ENCODE results near the gene GPR108. TPM values are rescaled to one million over a fixed set of nuclear protein-coding genes. Genes with fewer than 3 reads are reported as not detected.

Gene GPR108
- total and polyA plus RNA-seq, 2 of the 13 experiments (the other 11 are each of a cell fraction or from before 2014, with no cell fraction given) = 36.4 to 63.0 TPM

DNA sequence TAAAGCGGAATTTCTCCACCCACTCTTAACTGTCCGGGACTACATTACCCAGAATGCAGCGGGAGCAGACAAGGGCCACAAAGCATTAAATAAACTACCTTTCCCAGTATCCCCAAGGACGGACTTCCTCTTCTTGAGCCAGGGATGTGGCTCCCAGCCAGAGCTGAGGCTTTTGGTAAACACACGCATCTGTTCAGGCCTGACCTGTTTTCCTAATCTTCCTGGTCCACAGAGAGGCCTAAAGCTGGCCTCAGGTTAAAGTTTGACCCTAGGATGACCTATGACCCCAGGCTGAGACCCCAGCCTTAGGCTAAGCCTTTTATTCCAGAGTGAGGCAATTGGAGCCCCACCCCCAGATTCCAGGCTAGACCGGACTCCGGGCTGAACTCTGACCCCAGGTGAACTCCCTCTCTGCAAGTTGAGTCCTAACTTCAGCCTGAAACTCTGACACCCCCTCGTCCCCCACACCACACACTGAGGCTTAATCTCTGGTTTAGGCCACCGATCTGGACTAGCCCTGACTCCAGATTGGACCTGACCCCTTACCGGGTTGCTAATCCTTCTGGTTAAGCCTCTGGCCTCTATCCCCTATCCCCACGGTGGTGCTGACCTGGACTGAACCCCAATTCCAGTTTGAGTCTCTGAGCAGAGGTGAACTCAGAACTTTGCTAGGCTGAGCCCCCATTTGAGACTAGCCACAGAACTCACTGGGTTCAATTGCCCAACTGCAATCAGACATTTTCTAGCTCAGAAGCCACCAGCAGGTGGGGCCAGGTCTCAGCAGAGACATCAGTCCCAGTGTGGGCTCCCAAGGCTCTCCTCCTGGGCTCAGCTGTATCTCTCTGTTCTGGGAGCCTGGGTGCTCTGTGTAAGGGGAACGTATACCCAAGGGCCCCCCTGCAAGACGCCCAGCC lies 750 bp upstream of the GPR108 start (continued):
- TF ChIP-seq, protein P1, sequence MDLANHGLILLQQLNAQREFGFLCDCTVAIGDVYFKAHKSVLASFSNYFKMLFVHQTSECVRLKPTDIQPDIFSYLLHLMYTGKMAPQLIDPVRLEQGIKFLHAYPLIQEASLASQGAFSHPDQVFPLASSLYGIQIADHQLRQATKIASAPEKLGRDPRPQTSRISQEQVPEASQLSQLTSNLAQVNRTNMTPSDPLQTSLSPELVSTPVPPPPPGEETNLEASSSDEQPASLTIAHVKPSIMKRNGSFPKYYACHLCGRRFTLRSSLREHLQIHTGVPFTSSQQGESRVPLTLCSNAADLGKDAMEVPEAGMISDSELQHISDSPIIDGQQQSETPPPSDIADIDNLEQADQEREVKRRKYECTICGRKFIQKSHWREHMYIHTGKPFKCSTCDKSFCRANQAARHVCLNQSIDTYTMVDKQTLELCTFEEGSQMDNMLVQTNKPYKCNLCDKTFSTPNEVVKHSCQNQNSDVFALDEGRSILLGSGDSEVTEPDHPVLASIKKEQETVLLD (CRISPR knock-in tag; IDR thresholded peaks at IDR 0.05; ENCODE audit: low read depth) = no peak
- TF ChIP-seq ZNF101 (CRISPR knock-in tag; IDR thresholded peaks at IDR 0.05; ENCODE audit: borderline replicate concordance, low read depth) (no peak), ZNF773 (CRISPR knock-in tag; IDR thresholded peaks at IDR 0.05; ENCODE audit: borderline replicate concordance) (no peak), SATB2 (CRISPR knock-in tag; IDR thresholded peaks at IDR 0.05) (no peak), NFIB (CRISPR knock-in tag; IDR thresholded peaks at IDR 0.05; ENCODE audit: borderline replicate concordance) (no peak), STAT5B (CRISPR knock-in tag; IDR thresholded peaks at IDR 0.05) (no peak), ZNF570 (CRISPR knock-in tag; IDR thresholded peaks at IDR 0.05; ENCODE audit: borderline replicate concordance) (no peak), ZNF761 (CRISPR knock-in tag; conservative IDR thresholded peaks at IDR 0.05) (no peak), STAG1 (CRISPR knock-in tag; IDR thresholded peaks at IDR 0.05) (peak; percentile 83), AGO2 (optimal IDR thresholded peaks at IDR 0.05; ENCODE audit: low read depth, low read length) (no peak), ZNF253 (CRISPR knock-in tag; IDR thresholded peaks at IDR 0.05; ENCODE audit: borderline replicate concordance) (no peak), KDM2A (CRISPR knock-in tag; IDR thresholded peaks at IDR 0.05; ENCODE audit: borderline replicate concordance, low read depth) (no peak), MYC (CRISPR knock-in tag; IDR thresholded peaks at IDR 0.05; ENCODE audit: borderline replicate concordance) (peak; percentile 39; the same call in 1 of the 2 replicates), SETDB1 (CRISPR knock-in tag; IDR thresholded peaks at IDR 0.05; ENCODE audit: borderline replicate concordance) (no peak), MYNN (CRISPR knock-in tag; IDR thresholded peaks at IDR 0.05; ENCODE audit: low read depth) (0 out of 2 replicates have a peak, but pooled peaks have one; percentile 41), FOSL1 (CRISPR knock-in tag; IDR thresholded peaks at IDR 0.05; ENCODE audit: borderline replicate concordance) (no peak), ZNF724P (CRISPR knock-in tag; IDR thresholded peaks at IDR 0.05; ENCODE audit: borderline replicate concordance) (no peak), HNRNPH1 (optimal IDR thresholded peaks at IDR 0.05; ENCODE audit: low read depth, low read length) (no peak)
- TF ChIP-seq, protein P2, sequence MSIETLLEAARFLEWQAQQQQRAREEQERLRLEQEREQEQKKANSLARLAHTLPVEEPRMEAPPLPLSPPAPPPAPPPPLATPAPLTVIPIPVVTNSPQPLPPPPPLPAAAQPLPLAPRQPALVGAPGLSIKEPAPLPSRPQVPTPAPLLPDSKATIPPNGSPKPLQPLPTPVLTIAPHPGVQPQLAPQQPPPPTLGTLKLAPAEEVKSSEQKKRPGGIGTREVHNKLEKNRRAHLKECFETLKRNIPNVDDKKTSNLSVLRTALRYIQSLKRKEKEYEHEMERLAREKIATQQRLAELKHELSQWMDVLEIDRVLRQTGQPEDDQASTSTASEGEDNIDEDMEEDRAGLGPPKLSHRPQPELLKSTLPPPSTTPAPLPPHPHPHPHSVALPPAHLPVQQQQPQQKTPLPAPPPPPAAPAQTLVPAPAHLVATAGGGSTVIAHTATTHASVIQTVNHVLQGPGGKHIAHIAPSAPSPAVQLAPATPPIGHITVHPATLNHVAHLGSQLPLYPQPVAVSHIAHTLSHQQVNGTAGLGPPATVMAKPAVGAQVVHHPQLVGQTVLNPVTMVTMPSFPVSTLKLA (IDR thresholded peaks at IDR 0.05) = no peak
- TF ChIP-seq, protein P3, sequence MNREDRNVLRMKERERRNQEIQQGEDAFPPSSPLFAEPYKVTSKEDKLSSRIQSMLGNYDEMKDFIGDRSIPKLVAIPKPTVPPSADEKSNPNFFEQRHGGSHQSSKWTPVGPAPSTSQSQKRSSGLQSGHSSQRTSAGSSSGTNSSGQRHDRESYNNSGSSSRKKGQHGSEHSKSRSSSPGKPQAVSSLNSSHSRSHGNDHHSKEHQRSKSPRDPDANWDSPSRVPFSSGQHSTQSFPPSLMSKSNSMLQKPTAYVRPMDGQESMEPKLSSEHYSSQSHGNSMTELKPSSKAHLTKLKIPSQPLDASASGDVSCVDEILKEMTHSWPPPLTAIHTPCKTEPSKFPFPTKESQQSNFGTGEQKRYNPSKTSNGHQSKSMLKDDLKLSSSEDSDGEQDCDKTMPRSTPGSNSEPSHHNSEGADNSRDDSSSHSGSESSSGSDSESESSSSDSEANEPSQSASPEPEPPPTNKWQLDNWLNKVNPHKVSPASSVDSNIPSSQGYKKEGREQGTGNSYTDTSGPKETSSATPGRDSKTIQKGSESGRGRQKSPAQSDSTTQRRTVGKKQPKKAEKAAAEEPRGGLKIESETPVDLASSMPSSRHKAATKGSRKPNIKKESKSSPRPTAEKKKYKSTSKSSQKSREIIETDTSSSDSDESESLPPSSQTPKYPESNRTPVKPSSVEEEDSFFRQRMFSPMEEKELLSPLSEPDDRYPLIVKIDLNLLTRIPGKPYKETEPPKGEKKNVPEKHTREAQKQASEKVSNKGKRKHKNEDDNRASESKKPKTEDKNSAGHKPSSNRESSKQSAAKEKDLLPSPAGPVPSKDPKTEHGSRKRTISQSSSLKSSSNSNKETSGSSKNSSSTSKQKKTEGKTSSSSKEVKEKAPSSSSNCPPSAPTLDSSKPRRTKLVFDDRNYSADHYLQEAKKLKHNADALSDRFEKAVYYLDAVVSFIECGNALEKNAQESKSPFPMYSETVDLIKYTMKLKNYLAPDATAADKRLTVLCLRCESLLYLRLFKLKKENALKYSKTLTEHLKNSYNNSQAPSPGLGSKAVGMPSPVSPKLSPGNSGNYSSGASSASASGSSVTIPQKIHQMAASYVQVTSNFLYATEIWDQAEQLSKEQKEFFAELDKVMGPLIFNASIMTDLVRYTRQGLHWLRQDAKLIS (CRISPR knock-in tag; IDR thresholded peaks at IDR 0.05) = no peak
- TF ChIP-seq, protein P4, sequence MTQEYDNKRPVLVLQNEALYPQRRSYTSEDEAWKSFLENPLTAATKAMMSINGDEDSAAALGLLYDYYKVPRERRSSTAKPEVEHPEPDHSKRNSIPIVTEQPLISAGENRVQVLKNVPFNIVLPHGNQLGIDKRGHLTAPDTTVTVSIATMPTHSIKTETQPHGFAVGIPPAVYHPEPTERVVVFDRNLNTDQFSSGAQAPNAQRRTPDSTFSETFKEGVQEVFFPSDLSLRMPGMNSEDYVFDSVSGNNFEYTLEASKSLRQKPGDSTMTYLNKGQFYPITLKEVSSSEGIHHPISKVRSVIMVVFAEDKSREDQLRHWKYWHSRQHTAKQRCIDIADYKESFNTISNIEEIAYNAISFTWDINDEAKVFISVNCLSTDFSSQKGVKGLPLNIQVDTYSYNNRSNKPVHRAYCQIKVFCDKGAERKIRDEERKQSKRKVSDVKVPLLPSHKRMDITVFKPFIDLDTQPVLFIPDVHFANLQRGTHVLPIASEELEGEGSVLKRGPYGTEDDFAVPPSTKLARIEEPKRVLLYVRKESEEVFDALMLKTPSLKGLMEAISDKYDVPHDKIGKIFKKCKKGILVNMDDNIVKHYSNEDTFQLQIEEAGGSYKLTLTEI (CRISPR knock-in tag; conservative IDR thresholded peaks at IDR 0.05) = no peak
